A673 (cell line): Measurements from ENCODE around the gene GGCT.

Experiments used
- EZH2 ChIP-seq: fragments of 200-600 bp; sonication (generic); IDR thresholded peaks from 2 replicates; pipeline ENCODE4 v1.6.1; 2017; ENCODE audit warnings: borderline replicate concordance, low read depth, mild to moderate bottlenecking, mixed read lengths, antibody characterized with exemption, low read length; ENCODE audit not compliant: poor library complexity, severe bottlenecking
- TF ChIP-seq, protein P1 (sequence below): fragments of 300-800, 200-600 bp; sonication (generic); conservative IDR thresholded peaks from 2 replicates; pipeline ENCODE4 v1.5.1; 2017; ENCODE audit warnings: low read depth, mild to moderate bottlenecking, antibody characterized with exemption, low read length, moderate library complexity, mixed read lengths

DNA sequence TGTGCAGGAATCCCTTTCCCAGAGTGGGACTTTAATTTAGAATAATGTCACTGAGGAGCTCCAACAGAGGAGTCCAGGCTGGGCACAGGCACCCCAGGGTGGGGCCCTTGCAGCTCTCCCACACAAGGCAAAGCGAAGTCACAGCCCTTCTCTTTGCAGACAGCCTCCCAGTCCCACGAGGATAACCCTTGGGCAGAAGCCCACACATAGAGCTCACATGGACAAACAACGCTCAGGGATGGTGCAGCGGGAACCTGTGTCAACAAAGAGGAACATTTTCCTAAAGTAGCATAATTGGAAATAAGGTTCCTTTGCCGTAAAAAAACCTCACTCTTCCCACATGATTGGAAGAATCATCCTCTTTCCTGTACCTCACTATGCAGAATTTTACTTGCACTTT is 29.3 kb upstream of the GGCT start:
- TF ChIP-seq, protein P1, sequence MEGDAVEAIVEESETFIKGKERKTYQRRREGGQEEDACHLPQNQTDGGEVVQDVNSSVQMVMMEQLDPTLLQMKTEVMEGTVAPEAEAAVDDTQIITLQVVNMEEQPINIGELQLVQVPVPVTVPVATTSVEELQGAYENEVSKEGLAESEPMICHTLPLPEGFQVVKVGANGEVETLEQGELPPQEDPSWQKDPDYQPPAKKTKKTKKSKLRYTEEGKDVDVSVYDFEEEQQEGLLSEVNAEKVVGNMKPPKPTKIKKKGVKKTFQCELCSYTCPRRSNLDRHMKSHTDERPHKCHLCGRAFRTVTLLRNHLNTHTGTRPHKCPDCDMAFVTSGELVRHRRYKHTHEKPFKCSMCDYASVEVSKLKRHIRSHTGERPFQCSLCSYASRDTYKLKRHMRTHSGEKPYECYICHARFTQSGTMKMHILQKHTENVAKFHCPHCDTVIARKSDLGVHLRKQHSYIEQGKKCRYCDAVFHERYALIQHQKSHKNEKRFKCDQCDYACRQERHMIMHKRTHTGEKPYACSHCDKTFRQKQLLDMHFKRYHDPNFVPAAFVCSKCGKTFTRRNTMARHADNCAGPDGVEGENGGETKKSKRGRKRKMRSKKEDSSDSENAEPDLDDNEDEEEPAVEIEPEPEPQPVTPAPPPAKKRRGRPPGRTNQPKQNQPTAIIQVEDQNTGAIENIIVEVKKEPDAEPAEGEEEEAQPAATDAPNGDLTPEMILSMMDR = no peak
- no peak for TF ChIP-seq EZH2
